Measurements from ENCODE around the gene WDR1.

WDR1 gene

DNA sequence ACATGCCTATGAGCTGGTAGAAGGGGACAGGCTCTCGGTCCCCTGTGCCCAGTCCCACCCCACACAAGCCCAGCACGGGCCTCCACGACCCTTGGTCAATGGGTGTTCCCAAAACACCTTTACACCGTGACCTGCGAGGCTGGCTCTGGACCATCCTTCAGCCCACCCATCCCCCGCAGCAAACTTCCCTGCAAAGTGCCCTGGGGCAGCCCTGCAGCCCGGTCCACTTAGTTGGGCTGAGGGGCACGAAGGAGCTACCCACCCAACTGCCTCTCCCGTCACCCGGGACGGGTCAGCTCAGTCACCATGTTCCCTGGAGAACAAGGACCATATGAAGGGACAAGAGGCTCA, 23.4 kb downstream of the WDR1 start:
- no peak for DNase-seq (ENCODE audit: low read depth)
- H3K4me3 ChIP-seq (ENCODE audit: low read depth, low read length): no peak overlapping the region
- TF ChIP-seq, protein P1, sequence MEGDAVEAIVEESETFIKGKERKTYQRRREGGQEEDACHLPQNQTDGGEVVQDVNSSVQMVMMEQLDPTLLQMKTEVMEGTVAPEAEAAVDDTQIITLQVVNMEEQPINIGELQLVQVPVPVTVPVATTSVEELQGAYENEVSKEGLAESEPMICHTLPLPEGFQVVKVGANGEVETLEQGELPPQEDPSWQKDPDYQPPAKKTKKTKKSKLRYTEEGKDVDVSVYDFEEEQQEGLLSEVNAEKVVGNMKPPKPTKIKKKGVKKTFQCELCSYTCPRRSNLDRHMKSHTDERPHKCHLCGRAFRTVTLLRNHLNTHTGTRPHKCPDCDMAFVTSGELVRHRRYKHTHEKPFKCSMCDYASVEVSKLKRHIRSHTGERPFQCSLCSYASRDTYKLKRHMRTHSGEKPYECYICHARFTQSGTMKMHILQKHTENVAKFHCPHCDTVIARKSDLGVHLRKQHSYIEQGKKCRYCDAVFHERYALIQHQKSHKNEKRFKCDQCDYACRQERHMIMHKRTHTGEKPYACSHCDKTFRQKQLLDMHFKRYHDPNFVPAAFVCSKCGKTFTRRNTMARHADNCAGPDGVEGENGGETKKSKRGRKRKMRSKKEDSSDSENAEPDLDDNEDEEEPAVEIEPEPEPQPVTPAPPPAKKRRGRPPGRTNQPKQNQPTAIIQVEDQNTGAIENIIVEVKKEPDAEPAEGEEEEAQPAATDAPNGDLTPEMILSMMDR (conservative IDR thresholded peaks at IDR 0.05; ENCODE audit: low read depth, low read length): no peak

DNA sequence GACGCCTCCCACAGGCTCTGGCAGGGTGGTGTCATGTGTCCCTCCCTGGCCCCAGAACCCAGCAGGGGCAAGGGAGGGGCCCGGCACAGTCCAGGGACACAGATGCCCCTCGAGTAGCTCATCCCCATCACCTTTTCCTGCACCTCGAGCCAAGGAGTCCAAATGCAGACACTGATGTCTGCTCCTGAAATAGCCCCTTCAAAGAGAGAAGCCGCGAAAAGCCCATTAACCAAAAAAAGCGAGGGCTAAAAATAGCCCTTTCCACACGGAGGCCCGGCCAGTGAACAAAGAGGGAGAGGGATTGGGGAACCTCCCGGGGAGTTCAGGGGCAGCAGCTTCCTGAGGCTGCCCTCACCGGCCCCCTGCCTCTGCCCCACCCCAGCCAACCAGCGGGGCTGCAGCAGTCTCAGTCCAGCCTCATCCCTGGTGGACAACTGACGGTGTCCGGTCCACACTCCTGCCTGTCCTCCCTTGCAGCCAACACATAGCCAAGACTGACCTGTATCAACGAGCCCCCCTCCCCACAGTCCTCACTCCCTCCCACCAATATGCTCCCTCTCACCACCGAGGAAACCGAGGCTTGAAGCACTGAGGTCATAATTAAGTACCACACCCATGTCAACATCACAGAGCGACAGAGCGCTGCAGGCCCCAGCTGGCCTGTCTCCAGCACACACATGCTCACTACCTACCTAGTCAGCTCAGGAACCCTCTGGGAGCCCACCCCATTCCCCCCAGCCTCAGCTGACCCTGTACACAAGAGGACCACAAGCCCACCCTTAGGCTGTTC, 23.9 kb downstream of the WDR1 start:
- DNase-seq (ENCODE audit: low read depth): no peak
- TF ChIP-seq, protein P1 (conservative IDR thresholded peaks at IDR 0.05; ENCODE audit: low read depth, low read length): no peak
- no peak overlapping the region for H3K4me3 ChIP-seq (ENCODE audit: low read depth, low read length)

DNA sequence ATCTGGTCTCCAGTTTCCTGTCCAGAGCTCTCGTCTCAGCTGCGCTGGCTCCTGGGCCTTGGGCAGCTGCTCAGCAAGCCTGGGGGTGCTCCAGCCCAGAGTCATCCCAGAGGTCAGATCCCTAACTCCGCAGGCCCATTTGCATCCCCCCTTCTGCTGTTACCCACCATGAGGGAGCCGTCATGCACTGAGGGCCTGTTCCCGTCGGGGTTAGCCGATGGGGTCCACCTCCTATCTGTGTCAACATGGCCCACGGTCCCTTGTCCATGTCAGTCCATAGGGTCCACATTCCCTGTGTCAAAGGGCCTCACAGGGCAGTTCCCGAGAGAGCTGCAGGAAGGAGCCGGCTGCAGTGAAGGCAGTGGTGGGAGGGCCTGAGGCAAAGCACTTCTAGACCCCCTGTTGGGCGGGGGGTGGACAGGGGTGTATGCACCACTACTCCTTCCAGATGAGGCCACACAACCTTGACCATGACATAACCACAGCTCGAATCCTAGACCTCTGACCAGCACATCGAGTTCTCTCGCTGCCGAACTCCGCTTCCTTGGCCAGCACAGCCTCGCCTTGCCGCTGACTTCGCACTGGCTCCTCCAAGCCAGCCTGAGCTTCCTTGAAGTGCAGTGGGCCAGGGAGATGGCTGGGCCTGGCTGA, 24.9 kb downstream of the WDR1 start:
- TF ChIP-seq, protein P1 (conservative IDR thresholded peaks at IDR 0.05; ENCODE audit: low read depth, low read length): no peak
- peak; percentile 88 for DNase-seq (ENCODE audit: low read depth)
- H3K4me3 ChIP-seq (ENCODE audit: low read depth, low read length): no peak overlapping the region

DNA sequence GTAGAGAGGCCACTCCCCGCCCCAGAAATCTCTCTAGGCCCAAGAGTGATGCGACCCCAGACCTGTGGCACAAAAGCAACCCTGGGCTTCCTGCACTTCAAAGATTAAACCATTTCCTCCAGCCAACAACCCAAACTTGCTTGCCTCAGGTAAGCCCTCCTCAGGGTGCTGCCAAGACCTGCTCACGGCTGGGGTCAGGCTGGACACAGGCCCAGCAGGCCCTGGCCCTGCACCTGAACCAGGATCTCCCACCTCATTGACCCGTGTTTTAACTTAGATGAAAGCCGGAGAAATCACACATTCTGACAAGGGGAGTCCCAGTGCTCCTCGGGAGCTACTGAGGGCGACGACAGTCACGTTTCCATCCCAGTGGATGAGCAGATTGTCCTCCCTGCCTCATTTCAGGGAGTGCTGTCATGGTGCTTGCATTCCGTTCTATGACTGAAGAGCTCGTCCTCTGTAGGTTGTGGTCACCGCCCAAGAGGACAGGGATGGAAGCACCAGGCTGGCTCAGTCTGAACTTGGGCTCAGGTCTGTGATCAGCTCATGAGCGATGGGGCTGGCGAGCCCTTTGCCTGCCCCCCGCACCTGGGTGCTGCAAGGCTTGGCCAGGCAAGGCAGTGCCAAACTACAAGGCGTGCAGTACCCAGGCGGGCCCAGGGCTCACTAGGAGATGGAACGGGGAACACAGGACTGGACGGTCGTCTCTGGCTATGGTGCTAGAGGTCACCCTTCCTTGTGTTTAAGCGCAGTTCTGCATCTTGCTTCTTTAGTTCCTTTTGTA, 25.9 kb downstream of the WDR1 start:
- no peak overlapping the region for H3K4me3 ChIP-seq (ENCODE audit: low read depth, low read length)
- TF ChIP-seq, protein P1 (conservative IDR thresholded peaks at IDR 0.05; ENCODE audit: low read depth, low read length): no peak
- DNase-seq (ENCODE audit: low read depth): no peak

DNA sequence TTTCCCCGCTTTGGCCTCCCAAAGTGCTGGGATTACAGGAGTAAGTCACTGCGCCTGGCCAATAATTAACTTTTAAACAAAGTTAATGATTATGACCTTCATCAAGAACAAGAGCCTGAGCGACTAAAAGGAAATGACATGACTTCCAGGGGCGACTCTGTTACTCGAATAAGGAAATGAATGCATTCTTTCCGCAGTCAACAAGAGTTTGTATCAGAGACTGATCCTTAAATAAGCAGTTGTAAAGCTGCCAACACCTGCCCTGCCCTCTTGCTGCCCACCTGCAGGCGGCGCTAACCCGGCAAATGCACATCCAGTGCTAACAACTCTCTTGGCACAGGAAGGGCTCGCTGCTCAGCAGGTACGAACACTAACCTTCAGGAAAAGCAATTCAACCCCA, 27.3 kb downstream of the WDR1 start:
- no peak for DNase-seq (ENCODE audit: low read depth)
- no peak overlapping the region for H3K4me3 ChIP-seq (ENCODE audit: low read depth, low read length)
- TF ChIP-seq, protein P1 (conservative IDR thresholded peaks at IDR 0.05; ENCODE audit: low read depth, low read length): peak; percentile 50

DNA sequence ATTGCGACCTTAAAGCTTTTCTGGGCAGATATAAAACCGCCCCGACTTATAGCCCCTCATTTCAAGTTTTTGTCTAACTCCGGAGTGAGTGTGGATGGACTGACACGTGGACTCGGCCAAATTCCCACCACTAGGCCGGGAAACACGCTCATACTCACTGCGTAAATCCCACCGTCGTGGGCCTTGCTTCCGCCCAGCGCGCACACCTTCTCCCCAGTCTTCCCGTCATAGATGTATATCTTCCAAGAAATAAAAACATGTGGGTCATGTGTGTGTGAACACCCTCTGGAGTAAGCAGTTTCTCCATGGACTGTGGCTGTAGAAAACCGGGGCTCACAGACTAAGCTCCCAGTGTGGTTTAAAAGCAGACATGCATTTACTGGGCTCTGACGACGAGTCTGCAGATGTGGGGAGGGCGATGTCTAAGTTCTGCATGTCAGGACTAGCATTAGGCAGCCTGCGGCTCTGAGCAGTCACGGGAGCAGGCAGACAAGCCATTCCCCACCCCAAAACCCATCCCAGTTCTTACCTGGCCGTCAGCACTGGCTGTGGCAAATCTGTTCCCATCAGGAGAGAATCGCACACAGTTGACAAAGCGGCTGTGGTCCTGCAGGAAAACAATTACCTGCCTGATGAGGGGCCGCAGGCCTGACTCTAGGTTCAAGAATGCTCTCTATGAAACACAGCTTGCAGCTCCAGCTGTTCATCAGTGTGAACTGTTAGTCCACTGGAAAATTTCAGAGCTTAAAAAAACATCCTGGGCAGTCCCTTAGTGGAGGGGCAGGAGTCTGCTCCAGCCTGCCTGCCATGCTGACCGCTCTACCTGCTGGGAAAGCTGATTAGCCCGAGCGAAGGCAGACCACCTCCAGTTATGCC, 28.2 kb downstream of the WDR1 start:
- TF ChIP-seq, protein P1 (conservative IDR thresholded peaks at IDR 0.05; ENCODE audit: low read depth, low read length): no peak
- DNase-seq (ENCODE audit: low read depth): peak; percentile 43
- no peak overlapping the region for H3K4me3 ChIP-seq (ENCODE audit: low read depth, low read length)

Data from choroid plexus epithelial cell (primary cell).